ENCODE results near the gene EPS8L3.
"Not testable (repeated sequence)": the region's sequence is repeated elsewhere in the genome, so short reads cannot be mapped to it uniquely, and the experiment has no call there.

The EPS8L3 gene

DNA sequence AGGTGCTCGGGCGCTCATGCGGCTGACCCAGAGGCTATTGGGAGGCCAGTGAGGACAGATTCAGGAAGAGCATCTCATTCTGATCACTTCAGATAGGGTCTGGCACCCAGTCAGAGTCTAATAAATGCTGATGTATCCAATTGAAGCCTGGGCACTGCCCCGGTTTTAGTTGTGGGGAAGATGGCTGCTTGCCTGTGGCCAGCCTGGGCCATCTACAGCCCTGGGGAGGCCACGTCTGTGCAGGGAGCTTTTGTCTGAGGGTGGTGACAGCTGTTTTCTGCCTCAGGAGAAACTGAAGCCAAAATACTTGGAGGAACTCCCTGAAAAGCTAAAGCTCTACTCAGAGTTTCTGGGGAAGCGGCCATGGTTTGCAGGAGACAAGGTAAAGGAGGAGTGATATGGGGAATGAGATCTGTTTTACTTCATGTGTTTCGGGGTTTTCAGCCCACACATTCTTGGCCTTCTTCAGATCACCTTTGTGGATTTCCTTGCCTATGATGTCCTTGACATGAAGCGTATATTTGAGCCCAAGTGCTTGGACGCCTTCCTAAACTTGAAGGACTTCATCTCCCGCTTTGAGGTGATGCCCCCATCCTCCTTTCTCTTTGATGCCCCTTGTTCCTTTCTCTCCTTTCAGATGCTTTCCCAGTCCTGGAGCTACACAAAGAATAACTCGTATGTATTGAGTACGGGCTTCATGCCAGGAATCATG lies 48.9 kb downstream of the EPS8L3 start:
- Histone ChIP-seq H3K4me1 (ENCODE audit: control insufficient read depth, insufficient read depth, low read length) (no peaks in the 10 kb centered on the region), H3K27me3 (ENCODE audit: control insufficient read depth, insufficient read depth, low read length) (no peaks in the 10 kb centered on the region), H3K9me3 (ENCODE audit: control insufficient read depth, low read length) (no peaks in the 10 kb centered on the region), H3K4me3 (ENCODE audit: low read length) (no peak overlapping the region), H3K36me3 (ENCODE audit: control insufficient read depth, insufficient read depth, low read length) (no peaks in the 10 kb centered on the region), H3K9ac (ENCODE audit: low read length) (no peak overlapping the region)

DNA sequence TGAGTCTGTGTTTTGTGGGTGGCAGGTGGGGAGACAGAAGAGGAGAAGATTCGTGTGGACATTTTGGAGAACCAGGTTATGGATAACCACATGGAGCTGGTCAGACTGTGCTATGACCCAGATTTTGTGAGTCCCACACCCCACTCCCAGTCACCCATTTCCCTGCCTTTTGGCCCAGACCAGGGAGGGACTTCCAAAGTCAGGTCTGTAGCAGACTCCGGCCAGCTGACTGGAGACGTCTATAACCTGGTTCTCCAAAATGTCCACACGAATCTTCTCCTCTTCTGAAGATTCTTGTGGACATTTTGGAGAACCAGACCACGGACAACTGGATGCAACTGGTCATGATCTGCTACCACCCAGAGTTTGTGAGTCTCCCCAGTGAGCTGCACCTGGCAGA lies 50.1 kb downstream of the EPS8L3 start:
- Histone ChIP-seq H3K9ac (ENCODE audit: low read length) (no peak overlapping the region), H3K36me3 (ENCODE audit: control insufficient read depth, insufficient read depth, low read length) (no peaks in the 10 kb centered on the region), H3K27me3 (ENCODE audit: control insufficient read depth, insufficient read depth, low read length) (no peaks in the 10 kb centered on the region), H3K9me3 (ENCODE audit: control insufficient read depth, low read length) (no peaks in the 10 kb centered on the region), H3K4me3 (ENCODE audit: low read length) (no peak overlapping the region), H3K4me1 (ENCODE audit: control insufficient read depth, insufficient read depth, low read length) (no peaks in the 10 kb centered on the region)

DNA sequence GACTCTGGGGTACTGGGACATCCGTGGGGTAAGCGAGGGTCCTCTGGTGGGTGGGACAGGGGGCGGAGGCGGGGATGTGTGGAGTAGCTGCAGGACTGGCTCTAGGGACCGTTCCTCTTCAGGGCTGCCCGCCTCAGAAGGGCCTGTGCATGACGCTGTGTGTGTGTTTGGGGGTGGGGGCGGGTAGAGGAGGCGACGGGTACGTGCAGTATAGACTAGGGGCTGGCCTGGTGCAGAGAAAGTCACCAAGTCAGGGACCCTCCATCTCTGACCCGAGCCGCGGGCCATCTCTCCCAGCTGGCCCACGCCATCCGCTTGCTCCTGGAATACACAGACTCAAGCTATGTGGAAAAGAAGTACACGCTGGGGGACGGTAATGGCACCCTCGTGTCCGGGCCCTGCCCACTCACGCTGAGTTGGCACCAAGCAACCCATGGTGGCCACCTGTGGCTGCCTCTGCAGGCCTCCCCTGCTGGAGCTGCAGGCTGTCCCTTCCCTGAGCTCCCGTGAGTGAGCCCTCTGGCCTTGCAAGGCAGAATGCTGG lies 51.3 kb downstream of the EPS8L3 start:
- Histone ChIP-seq H3K9ac (ENCODE audit: low read length) (no peak overlapping the region), H3K4me3 (ENCODE audit: low read length) (no peak overlapping the region), H3K36me3 (ENCODE audit: control insufficient read depth, insufficient read depth, low read length) (no peaks in the 10 kb centered on the region), H3K9me3 (ENCODE audit: control insufficient read depth, low read length) (no peaks in the 10 kb centered on the region), H3K27me3 (ENCODE audit: control insufficient read depth, insufficient read depth, low read length) (no peaks in the 10 kb centered on the region), H3K4me1 (ENCODE audit: control insufficient read depth, insufficient read depth, low read length) (no peaks in the 10 kb centered on the region)

GRCh38 chr1:109711593-109712320 lies 52.0 kb downstream of the EPS8L3 start, which contains the start of gene GSTM5:
Gene GSTM5 (plus strand): TSS chr1:109712251. CDS start chr1:109712313, 62 bp downstream.
- not testable (repeated sequence) for H3K4me3 ChIP-seq (ENCODE audit: low read length); H3K27me3 ChIP-seq (ENCODE audit: control insufficient read depth, insufficient read depth, low read length); H3K4me1 ChIP-seq (ENCODE audit: control insufficient read depth, insufficient read depth, low read length); H3K9ac ChIP-seq (ENCODE audit: low read length); H3K36me3 ChIP-seq (ENCODE audit: control insufficient read depth, insufficient read depth, low read length); H3K9me3 ChIP-seq (ENCODE audit: control insufficient read depth, low read length)

DNA sequence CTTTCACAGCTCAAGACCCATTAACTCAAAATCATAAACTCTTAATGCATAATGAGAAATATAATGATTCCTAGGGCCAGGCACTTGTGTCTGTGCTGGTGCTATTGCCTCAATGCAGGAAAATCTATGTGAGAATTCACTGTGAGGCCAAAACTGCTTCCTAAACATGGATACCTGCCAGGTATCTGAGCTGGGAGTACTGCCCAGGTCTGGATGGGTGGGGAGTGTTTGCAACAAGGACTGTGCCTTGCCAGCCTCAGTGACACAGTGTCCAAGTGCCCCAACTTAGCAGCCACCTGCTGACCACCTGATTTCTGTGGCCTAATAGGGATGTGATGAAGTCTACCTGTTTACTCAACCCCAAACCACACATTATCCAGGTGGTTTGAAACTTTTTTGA lies 53.9 kb downstream of the EPS8L3 start:
- H3K27me3 ChIP-seq (ENCODE audit: control insufficient read depth, insufficient read depth, low read length); H3K36me3 ChIP-seq (ENCODE audit: control insufficient read depth, insufficient read depth, low read length); H3K4me3 ChIP-seq (ENCODE audit: low read length); H3K4me1 ChIP-seq (ENCODE audit: control insufficient read depth, insufficient read depth, low read length); H3K9me3 ChIP-seq (ENCODE audit: control insufficient read depth, low read length); H3K9ac ChIP-seq (ENCODE audit: low read length): not testable (repeated sequence)

- H3K27me3 ChIP-seq (ENCODE audit: control insufficient read depth, insufficient read depth, low read length); H3K4me1 ChIP-seq (ENCODE audit: control insufficient read depth, insufficient read depth, low read length); H3K36me3 ChIP-seq (ENCODE audit: control insufficient read depth, insufficient read depth, low read length); H3K9me3 ChIP-seq (ENCODE audit: control insufficient read depth, low read length); H3K4me3 ChIP-seq (ENCODE audit: low read length); H3K9ac ChIP-seq (ENCODE audit: low read length): not testable (repeated sequence)
These were observed 54.8 kb downstream of the EPS8L3 start for GRCh38 chr1:109708949-109709348.

GRCh38 chr1:109705411-109705810 lies 58.3 kb downstream of the EPS8L3 start:
- Histone ChIP-seq H3K27me3 (ENCODE audit: control insufficient read depth, insufficient read depth, low read length) (no peaks in the 10 kb centered on the region), H3K4me3 (ENCODE audit: low read length) (no peak overlapping the region), H3K9ac (ENCODE audit: low read length) (no peak overlapping the region), H3K36me3 (ENCODE audit: control insufficient read depth, insufficient read depth, low read length) (no peaks in the 10 kb centered on the region), H3K9me3 (ENCODE audit: control insufficient read depth, low read length) (no peaks in the 10 kb centered on the region), H3K4me1 (ENCODE audit: control insufficient read depth, insufficient read depth, low read length) (no peaks in the 10 kb centered on the region)

DNA sequence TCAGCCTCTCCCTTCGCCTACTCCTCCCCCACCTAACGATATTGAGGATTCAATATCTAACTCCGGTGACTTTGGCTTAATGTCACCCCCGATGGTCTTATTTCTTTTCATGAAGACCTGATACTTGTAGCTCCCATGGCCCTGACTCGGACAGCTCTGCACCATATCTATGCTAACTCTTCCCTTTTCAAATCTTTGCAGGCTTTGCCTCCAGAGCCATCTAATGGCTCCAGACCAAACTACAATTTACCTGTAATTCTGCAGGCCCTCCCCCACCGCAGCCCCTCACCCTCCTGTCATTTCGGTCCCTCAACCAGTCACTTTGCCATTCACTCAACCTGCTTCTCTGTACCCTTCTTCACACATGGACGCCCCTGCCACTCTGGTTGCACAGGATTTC lies 59.5 kb downstream of the EPS8L3 start:
- Histone ChIP-seq H3K4me3 (ENCODE audit: low read length) (no peak overlapping the region), H3K9ac (ENCODE audit: low read length) (no peak overlapping the region), H3K9me3 (ENCODE audit: control insufficient read depth, low read length) (no peaks in the 10 kb centered on the region), H3K4me1 (ENCODE audit: control insufficient read depth, insufficient read depth, low read length) (no peaks in the 10 kb centered on the region), H3K36me3 (ENCODE audit: control insufficient read depth, insufficient read depth, low read length) (no peaks in the 10 kb centered on the region), H3K27me3 (ENCODE audit: control insufficient read depth, insufficient read depth, low read length) (no peaks in the 10 kb centered on the region)

- not testable (repeated sequence) for H3K27me3 ChIP-seq (ENCODE audit: control insufficient read depth, insufficient read depth, low read length); H3K9me3 ChIP-seq (ENCODE audit: control insufficient read depth, low read length); H3K9ac ChIP-seq (ENCODE audit: low read length); H3K4me3 ChIP-seq (ENCODE audit: low read length); H3K36me3 ChIP-seq (ENCODE audit: control insufficient read depth, insufficient read depth, low read length); H3K4me1 ChIP-seq (ENCODE audit: control insufficient read depth, insufficient read depth, low read length)
These were observed 60.8 kb downstream of the EPS8L3 start for GRCh38 chr1:109702940-109703339.
